Measurements from ENCODE around the gene PPM1N. TPM values are rescaled to one million over a fixed set of nuclear protein-coding genes. Genes with fewer than 3 reads are reported as not detected.
A peak's percentile ranks its signal among the peaks of the same experiment; 100 is the strongest.

The PPM1N gene
- total and polyA plus RNA-seq, 2 experiments from 2014 or later, result 0.40 to 0.59 TPM

DNA sequence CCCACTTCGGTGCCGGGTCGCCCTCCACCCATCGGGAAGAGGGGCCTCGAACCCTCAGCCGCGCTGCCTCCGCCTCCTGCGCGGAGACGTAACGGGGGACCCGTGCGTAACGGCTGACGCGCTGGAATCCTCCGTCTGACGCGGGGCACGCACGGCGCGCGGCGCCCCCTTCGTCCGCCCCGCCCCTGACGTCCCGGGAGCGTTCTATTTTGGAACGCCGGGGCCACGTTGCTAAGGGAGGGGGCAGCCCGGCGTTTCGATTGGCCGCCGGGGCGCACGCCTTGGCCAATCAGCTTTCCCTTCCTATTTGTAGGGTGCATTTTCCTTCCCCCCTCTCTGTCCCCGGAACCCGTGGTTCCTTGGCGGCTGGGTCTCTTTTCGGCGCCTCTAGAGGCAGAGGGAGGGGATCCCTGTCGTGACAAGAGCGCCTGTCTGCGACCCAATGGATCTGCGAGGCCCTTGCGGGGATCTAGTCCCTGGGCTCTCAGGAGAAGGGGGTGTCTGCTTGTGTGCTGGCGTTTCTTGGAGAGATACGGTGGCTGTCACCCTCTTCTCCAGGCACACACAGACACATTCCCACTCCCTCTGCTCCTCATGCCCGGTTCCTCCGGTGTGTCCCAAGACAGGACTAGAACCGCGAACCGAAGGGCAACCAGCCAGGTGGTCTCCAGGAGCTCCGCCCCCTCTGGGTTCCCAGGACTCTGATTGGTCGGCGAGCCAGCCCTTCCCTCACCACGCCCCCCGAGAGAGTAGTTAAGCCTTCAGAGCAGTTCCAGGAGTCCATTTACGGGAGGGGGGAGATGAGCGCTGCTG, 28.9 kb upstream of the PPM1N start:
- Histone ChIP-seq H3K9me2 (replicated peaks; ENCODE audit: insufficient read depth) (no peaks in the 10 kb centered on the region), H3K27me3 (peaks cover 16% of the 10 kb centered on the region), H4K20me1 (ENCODE audit: insufficient read depth, poor library complexity, severe bottlenecking) (no peaks in the 10 kb centered on the region), H3K4me1 (ENCODE audit: insufficient read depth) (peaks cover 7% of the 10 kb centered on the region), H3K36me3 (replicated peaks; ENCODE audit: insufficient read depth, low read depth) (no peaks in the 10 kb centered on the region), H3K4me3 (peak overlapping the region; percentile 90), H2AFZ (peak overlapping the region; percentile 55), H3K27ac (peak overlapping the region; percentile 91), H3K79me2 (no peaks in the 10 kb centered on the region), H3K9me3 (ENCODE audit: low read depth) (no peaks in the 10 kb centered on the region), H3K4me2 (peak overlapping the region; percentile 96)
- TF ChIP-seq, protein P1, sequence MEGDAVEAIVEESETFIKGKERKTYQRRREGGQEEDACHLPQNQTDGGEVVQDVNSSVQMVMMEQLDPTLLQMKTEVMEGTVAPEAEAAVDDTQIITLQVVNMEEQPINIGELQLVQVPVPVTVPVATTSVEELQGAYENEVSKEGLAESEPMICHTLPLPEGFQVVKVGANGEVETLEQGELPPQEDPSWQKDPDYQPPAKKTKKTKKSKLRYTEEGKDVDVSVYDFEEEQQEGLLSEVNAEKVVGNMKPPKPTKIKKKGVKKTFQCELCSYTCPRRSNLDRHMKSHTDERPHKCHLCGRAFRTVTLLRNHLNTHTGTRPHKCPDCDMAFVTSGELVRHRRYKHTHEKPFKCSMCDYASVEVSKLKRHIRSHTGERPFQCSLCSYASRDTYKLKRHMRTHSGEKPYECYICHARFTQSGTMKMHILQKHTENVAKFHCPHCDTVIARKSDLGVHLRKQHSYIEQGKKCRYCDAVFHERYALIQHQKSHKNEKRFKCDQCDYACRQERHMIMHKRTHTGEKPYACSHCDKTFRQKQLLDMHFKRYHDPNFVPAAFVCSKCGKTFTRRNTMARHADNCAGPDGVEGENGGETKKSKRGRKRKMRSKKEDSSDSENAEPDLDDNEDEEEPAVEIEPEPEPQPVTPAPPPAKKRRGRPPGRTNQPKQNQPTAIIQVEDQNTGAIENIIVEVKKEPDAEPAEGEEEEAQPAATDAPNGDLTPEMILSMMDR (IDR thresholded peaks at IDR 0.05; ENCODE audit: poor library complexity), result no peak
- no peak for TF ChIP-seq EZH2phosphoT487 (IDR thresholded peaks at IDR 0.05; ENCODE audit: low read depth, severe bottlenecking, unreplicated experiment)
- no peak for TF ChIP-seq EZH2 (IDR thresholded peaks at IDR 0.05; ENCODE audit: borderline replicate concordance)
- peak; percentile 95 for DNase-seq (ENCODE audit: low spot score)
- under 1% methylated on average over 65 of the region's 66 CpGs for WGBS (ENCODE audit: low lambda C conversion rate, missing lambda C conversion rate)

DNA sequence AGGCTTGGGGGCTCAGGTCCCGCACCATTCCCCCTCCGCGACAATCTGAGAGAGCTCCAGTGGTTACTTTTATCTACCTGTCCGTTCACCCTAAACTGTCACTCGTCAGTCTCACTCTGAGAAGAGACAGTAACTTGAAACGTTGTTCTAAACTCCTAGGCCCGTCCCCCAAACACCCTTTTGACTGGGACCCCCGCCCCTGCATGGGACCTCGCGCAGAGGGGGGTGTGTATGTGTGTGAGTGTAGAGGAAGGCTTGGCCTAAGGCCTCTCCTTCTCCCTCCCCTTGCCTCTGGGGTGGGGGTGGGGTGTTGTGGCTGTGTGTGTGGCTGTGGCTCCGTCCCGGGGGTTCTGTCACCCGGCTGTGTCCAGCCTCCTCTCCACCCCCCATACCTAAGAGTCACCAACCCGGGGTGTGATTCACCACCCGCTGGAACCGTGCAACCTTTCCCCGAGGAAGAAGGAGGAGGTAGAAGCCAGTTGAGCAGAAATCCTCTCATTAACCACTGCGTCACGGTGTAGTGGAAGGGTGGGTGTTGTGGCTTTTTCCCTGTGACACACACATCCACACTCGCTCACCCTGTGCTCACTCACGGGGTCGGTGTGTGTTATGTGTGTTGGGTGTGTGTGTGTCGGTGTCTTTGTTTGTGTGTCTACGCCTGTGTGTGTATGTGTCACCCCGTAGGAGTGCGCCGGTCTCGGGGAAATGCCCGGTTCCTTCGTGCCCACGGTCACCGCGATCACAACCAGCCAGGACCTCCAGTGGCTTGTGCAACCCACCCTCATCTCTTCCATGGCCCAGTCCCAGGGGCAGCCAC, 28.1 kb upstream of the PPM1N start:
- Histone ChIP-seq H3K4me2 (peak overlapping the region; percentile 96), H3K27me3 (peaks cover 16% of the 10 kb centered on the region), H3K79me2 (no peaks in the 10 kb centered on the region), H3K36me3 (replicated peaks; ENCODE audit: insufficient read depth, low read depth) (no peaks in the 10 kb centered on the region), H3K27ac (peak overlapping the region; percentile 91), H3K9me3 (ENCODE audit: low read depth) (no peaks in the 10 kb centered on the region), H2AFZ (no peak overlapping the region), H4K20me1 (ENCODE audit: insufficient read depth, poor library complexity, severe bottlenecking) (no peaks in the 10 kb centered on the region), H3K4me1 (ENCODE audit: insufficient read depth) (peaks cover 7% of the 10 kb centered on the region), H3K4me3 (no peak overlapping the region), H3K9me2 (replicated peaks; ENCODE audit: insufficient read depth) (no peaks in the 10 kb centered on the region)
- no peak for TF ChIP-seq EZH2 (IDR thresholded peaks at IDR 0.05; ENCODE audit: borderline replicate concordance)
- TF ChIP-seq EZH2phosphoT487 (IDR thresholded peaks at IDR 0.05; ENCODE audit: low read depth, severe bottlenecking, unreplicated experiment), result no peak
- TF ChIP-seq, protein P1 (IDR thresholded peaks at IDR 0.05; ENCODE audit: poor library complexity), result no peak
- DNase-seq (ENCODE audit: low spot score), result peak; percentile 44
- WGBS (ENCODE audit: low lambda C conversion rate, missing lambda C conversion rate), result 48% methylated on average over 27 of the region's 33 CpGs

DNA sequence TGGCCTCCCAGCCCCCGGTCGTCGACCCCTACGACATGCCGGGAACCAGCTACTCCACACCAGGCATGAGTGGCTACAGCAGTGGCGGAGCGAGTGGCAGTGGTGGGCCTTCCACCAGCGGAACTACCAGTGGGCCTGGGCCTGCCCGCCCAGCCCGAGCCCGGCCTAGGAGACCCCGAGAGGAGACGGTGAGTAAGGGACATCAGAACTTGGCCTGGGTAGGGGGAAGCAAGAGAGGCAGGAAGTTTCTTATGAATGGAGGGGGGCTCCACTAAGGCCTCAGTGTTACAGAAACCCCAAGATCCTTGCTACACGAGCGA, 27.5 kb upstream of the PPM1N start:
- TF ChIP-seq, protein P1 (IDR thresholded peaks at IDR 0.05; ENCODE audit: poor library complexity), result no peak
- TF ChIP-seq EZH2phosphoT487 (IDR thresholded peaks at IDR 0.05; ENCODE audit: low read depth, severe bottlenecking, unreplicated experiment) (no peak), EZH2 (IDR thresholded peaks at IDR 0.05; ENCODE audit: borderline replicate concordance) (no peak)
- Histone ChIP-seq H3K36me3 (replicated peaks; ENCODE audit: insufficient read depth, low read depth) (no peaks in the 10 kb centered on the region), H3K27ac (no peak overlapping the region), H3K9me2 (replicated peaks; ENCODE audit: insufficient read depth) (no peaks in the 10 kb centered on the region), H4K20me1 (ENCODE audit: insufficient read depth, poor library complexity, severe bottlenecking) (no peaks in the 10 kb centered on the region), H3K4me1 (ENCODE audit: insufficient read depth) (peaks cover 7% of the 10 kb centered on the region), H3K27me3 (peaks cover 16% of the 10 kb centered on the region), H3K9me3 (ENCODE audit: low read depth) (no peaks in the 10 kb centered on the region), H3K4me2 (no peak overlapping the region), H3K79me2 (no peaks in the 10 kb centered on the region), H3K4me3 (no peak overlapping the region), H2AFZ (no peak overlapping the region)
- DNase-seq (ENCODE audit: low spot score), result peak; percentile 13
- WGBS (ENCODE audit: low lambda C conversion rate, missing lambda C conversion rate), result 91% methylated on average over 14 of the region's 15 CpGs

Data from hepatocyte (in vitro differentiated cells).